H1 (cell line): ENCODE results near the gene SOX13. TPM values are rescaled to one million over a fixed set of nuclear protein-coding genes. Genes with fewer than 3 reads are reported as not detected.
A peak's percentile ranks its signal among the peaks of the same experiment; 100 is the strongest.

ENCODE experiments used
- CTCF ChIA-PET: fragments of 300-600 bp; sonication (Branson Sonifier 250); formaldehyde crosslinking; loops from one replicate; lab custom pipeline; 2021; ENCODE audit not compliant: partially characterized antibody; lab: Charles Lee
- POLR2A ChIA-PET: fragments of 300-600 bp; sonication (Branson Sonifier 250); formaldehyde crosslinking; loops from one replicate; lab custom pipeline; 2021; ENCODE audit warnings: inconsistent platforms; ENCODE audit not compliant: partially characterized antibody; lab: Charles Lee
- DNase-seq, 2 experiments: peaks; one replicate each; pipeline versions ENCODE4 v3.0.0 to v3.0.0-alpha.2; 2010 to 2022; ENCODE audit warnings: low spot score in 2 of 2, low read depth in 1 of 2, mixed read lengths in 1 of 2
- FAIRE-seq: peaks from 2 replicates; lab custom pipeline; 2011; peaks lifted over from hg19 to GRCh38; lab: Jason Lieb, UNC
- H2AFZ ChIP-seq: 2 replicates; pipeline ENCODE4 v1.8.1; 2012; ENCODE audit warnings: low read length, inconsistent platforms
- H2AK5ac ChIP-seq: 2 replicates; pipeline ENCODE4 v1.6.1; 2013; ENCODE audit warnings: low read depth, low read length
- H2BK120ac ChIP-seq: replicated peaks from 2 replicates; pipeline ENCODE3; 2013; ENCODE audit warnings: low read depth, low read length, inconsistent platforms
- H2BK12ac ChIP-seq: 2 replicates; pipeline ENCODE4 v1.6.1; 2013; ENCODE audit warnings: low read depth, low read length
- H2BK15ac ChIP-seq: 2 replicates; pipeline ENCODE4 v1.6.1; 2013; ENCODE audit warnings: low read length
- H2BK20ac ChIP-seq: 2 replicates; pipeline ENCODE4 v1.6.1; 2013; ENCODE audit warnings: low read length
- H2BK5ac ChIP-seq: 2 replicates; pipeline ENCODE4 v1.6.1; 2013; ENCODE audit warnings: low read depth, low read length
- H3K14ac ChIP-seq: 2 replicates; pipeline ENCODE4 v1.6.1; 2013; ENCODE audit warnings: inconsistent platforms; ENCODE audit not compliant: insufficient read length
- H3K18ac ChIP-seq: 2 replicates; pipeline ENCODE4 v1.6.1; 2013; ENCODE audit warnings: low read length; ENCODE audit errors: extremely low read depth
- H3K23ac ChIP-seq: 2 replicates; pipeline ENCODE4 v1.6.1; 2013; ENCODE audit warnings: inconsistent platforms; ENCODE audit not compliant: insufficient read length
- H3K23me2 ChIP-seq: 2 replicates; pipeline ENCODE4 v1.6.1; 2013; ENCODE audit warnings: low read depth, low read length
- H3K27ac ChIP-seq: 2 replicates; pipeline ENCODE4 v1.6.1; 2011; ENCODE audit warnings: low read depth, low read length, inconsistent platforms
- H3K27me3 ChIP-seq, 4 experiments: replicated peaks in 1 of 4; 1 replicate in 1 of 4; 2 replicates in 3 of 4; pipeline versions ENCODE4 v1.6.1 to v1.8.1; 2011 to 2013; ENCODE audit warnings: low read length in 3 of 4, mild to moderate bottlenecking in 3 of 4, inconsistent platforms in 2 of 4, mixed read lengths in 2 of 4, moderate library complexity in 1 of 4; ENCODE audit not compliant: control insufficient read depth in 3 of 4, insufficient read depth in 3 of 4; ENCODE audit errors: extremely low read depth in 1 of 4
- H3K36me3 ChIP-seq, 4 experiments: 2 replicates each; pipeline versions ENCODE4 v1.6.1 to v1.8.1; 2011 to 2013; ENCODE audit warnings: mild to moderate bottlenecking in 4 of 4, low read length in 3 of 4, moderate library complexity in 2 of 4, control low read depth in 1 of 4, inconsistent platforms in 1 of 4; ENCODE audit not compliant: insufficient read depth in 4 of 4, control insufficient read depth in 2 of 4
- H3K4ac ChIP-seq: replicated peaks from 2 replicates; pipeline ENCODE3; 2013; ENCODE audit warnings: low read length, low read depth, mixed read lengths, inconsistent platforms; ENCODE audit not compliant: insufficient read length
- H3K4me1 ChIP-seq, 4 experiments: replicated peaks in 1 of 4; 1 replicate in 1 of 4; 2 replicates in 3 of 4; pipeline versions ENCODE4 v1.6.1 to v1.8.1; 2011 to 2013; ENCODE audit warnings: low read length in 3 of 4, inconsistent platforms in 2 of 4, mixed read lengths in 1 of 4; ENCODE audit not compliant: insufficient read depth in 4 of 4, control insufficient read depth in 3 of 4
- H3K4me2 ChIP-seq, 2 experiments: 2 replicates each; pipeline versions ENCODE4 v1.6.1 to v1.8.1; 2011 to 2013; ENCODE audit warnings: low read depth in 2 of 2, low read length in 2 of 2, control low read depth in 1 of 2, inconsistent platforms in 1 of 2, mild to moderate bottlenecking in 1 of 2; ENCODE audit not compliant: insufficient read depth in 1 of 2
- H3K4me3 ChIP-seq, 4 experiments: fragments of 200-600, 300-600 bp in 1 of 4; sonication (generic), shearing (Covaris generic), sonication (Bioruptor Twin) in 1 of 4; 2 replicates each; pipeline versions ENCODE4 v1.5.1 to v1.8.1; 2011 to 2016; ENCODE audit warnings: low read length in 4 of 4, low read depth in 3 of 4, control low read depth in 2 of 4, inconsistent platforms in 2 of 4, mild to moderate bottlenecking in 2 of 4, mixed read lengths in 1 of 4, moderate library complexity in 1 of 4; ENCODE audit not compliant: insufficient read depth in 2 of 4; ENCODE audit errors: extremely low read depth in 1 of 4
- H3K56ac ChIP-seq: replicated peaks from 2 replicates; pipeline ENCODE3; 2013; ENCODE audit warnings: low read depth, mild to moderate bottlenecking, mixed read lengths, low read length, inconsistent platforms; ENCODE audit not compliant: insufficient read length
- H3K79me1 ChIP-seq: 2 replicates; pipeline ENCODE4 v1.6.1; 2013; ENCODE audit warnings: low read depth, low read length, control low read depth
- H3K79me2 ChIP-seq, 2 experiments: 2 replicates each; pipeline versions ENCODE4 v1.6.1 to v1.8.1; 2012 to 2013; ENCODE audit warnings: low read length in 2 of 2, mild to moderate bottlenecking in 2 of 2, inconsistent platforms in 1 of 2; ENCODE audit not compliant: insufficient read depth in 2 of 2, control insufficient read depth in 1 of 2
- H3K9ac ChIP-seq, 4 experiments: replicated peaks in 1 of 4; 1 replicate in 1 of 4; 2 replicates in 3 of 4; pipeline versions ENCODE4 v1.6.1 to v1.8.1; 2011 to 2013; ENCODE audit warnings: low read depth in 3 of 4, low read length in 3 of 4, control low read depth in 2 of 4, mild to moderate bottlenecking in 2 of 4, moderate library complexity in 2 of 4, inconsistent platforms in 1 of 4; ENCODE audit errors: extremely low read depth in 1 of 4
- H3K9me3 ChIP-seq, 2 experiments: 2 replicates each; pipeline versions ENCODE4 v1.6.1 to v1.8.1; 2012 to 2013; ENCODE audit warnings: mild to moderate bottlenecking in 2 of 2, moderate library complexity in 2 of 2, control low read depth in 1 of 2, inconsistent platforms in 1 of 2, low read depth in 1 of 2, low read length in 1 of 2, mixed read lengths in 1 of 2; ENCODE audit not compliant: insufficient read depth in 2 of 2
- H4K20me1 ChIP-seq, 2 experiments: replicated peaks in 1 of 2; 2 replicates each; pipeline versions ENCODE3 to v1.8.1; 2011 to 2013; ENCODE audit warnings: inconsistent platforms in 2 of 2, low read length in 2 of 2, mild to moderate bottlenecking in 1 of 2; ENCODE audit not compliant: insufficient read depth in 2 of 2, control insufficient read depth in 1 of 2
- H4K5ac ChIP-seq: 2 replicates; pipeline ENCODE4 v1.6.1; 2013; ENCODE audit warnings: low read length, low read depth, mixed read lengths, inconsistent platforms; ENCODE audit not compliant: insufficient read length
- H4K8ac ChIP-seq: 2 replicates; pipeline ENCODE4 v1.8.0; 2013; ENCODE audit warnings: mild to moderate bottlenecking, moderate library complexity, low read length, inconsistent platforms; ENCODE audit not compliant: insufficient read depth; ENCODE audit errors: extremely low read depth
- H4K91ac ChIP-seq: replicated peaks from 2 replicates; pipeline ENCODE3; 2013; ENCODE audit warnings: low read length, mixed read lengths, inconsistent platforms; ENCODE audit not compliant: insufficient read length
- CBX5 ChIP-seq: fragments of 300-800, 300-1000 bp; sonication (generic); IDR thresholded peaks from 2 replicates; pipeline ENCODE4 v1.7.1; 2016; ENCODE audit warnings: antibody characterized with exemption, low read length, low read depth
- CEBPB ChIP-seq: IDR thresholded peaks from 2 replicates; pipeline ENCODE4 v1.6.1; 2012; ENCODE audit warnings: low read depth, low read length
- MAX ChIP-seq: IDR thresholded peaks from 2 replicates; pipeline ENCODE4 v1.6.1; 2012; ENCODE audit warnings: inconsistent platforms
- POLR2AphosphoS5 ChIP-seq: IDR thresholded peaks from 2 replicates; pipeline ENCODE4 v1.6.1; 2011; ENCODE audit warnings: low read depth, low read length
- RXRA ChIP-seq: IDR thresholded peaks from 2 replicates; pipeline ENCODE4 v1.6.1; 2011; ENCODE audit warnings: low read depth, mild to moderate bottlenecking, low read length, moderate library complexity; ENCODE audit not compliant: insufficient read depth
- SP1 ChIP-seq: IDR thresholded peaks from 2 replicates; pipeline ENCODE4 v1.6.1; 2011; ENCODE audit warnings: low read depth, low read length
- WGBS, 2 experiments: shearing (Covaris generic) in 1 of 2; methylation state at CpG; one replicate each; pipeline versions ENCODE4 v1.1.6 to v1.1.7; 2013 to 2015; ENCODE audit warnings: low lambda C conversion rate in 2 of 2, mixed read lengths in 2 of 2, inconsistent platforms in 1 of 2, low coverage in 1 of 2, missing lambda C conversion rate in 1 of 2; ENCODE audit not compliant: insufficient replicate concordance in 2 of 2, insufficient coverage in 1 of 2, insufficient read length in 1 of 2; ENCODE audit errors: extremely low coverage in 1 of 2, missing lambda C conversion rate in 1 of 2; 5-methylcytosine and 5-hydroxymethylcytosine counted together
- polyA plus RNA-seq, 7 experiments: library from polyadenylated mRNA; depleted of rRNA in 3 of 7; stranded (reverse) in 5 of 7; unstranded in 2 of 7; fragments of >200 nt in 5 of 7; fragments of 200-250 nt in 2 of 7; gene quantifications; 1 replicate in 5 of 7; 2 replicates in 1 of 7; 4 replicates in 1 of 7; pipeline versions ENCODE4 v1.2.1 to v1.2.3, GENCODE V29; 2011 to 2013; ENCODE audit warnings: missing spikeins in 2 of 7, mixed read lengths in 2 of 7
- total RNA-seq: library from RNA; stranded (reverse); fragmentation: NEBNext Ultra II Directional; extraction: Animal tissue kit (Norgen Biotek cat#: 25700); gene quantifications from 2 replicates; pipeline ENCODE4 v1.2.1, GENCODE V29; 2021

SOX13 gene
- total and polyA plus RNA-seq, 2 of the 8 experiments (the other 6 are each of a cell fraction or from before 2014, with no cell fraction given) = 113 to 173 TPM

- peak overlapping the region; percentile 84; the same call in 1 of the 2 replicates for H2BK12ac ChIP-seq
- peak overlapping the region; percentile 31 for H4K91ac ChIP-seq
- H3K36me3 ChIP-seq = no peaks in the 10 kb centered on the region
- H2AK5ac ChIP-seq = no peak overlapping the region; the same call in 1 of the 2 replicates
- H3K79me1 ChIP-seq = peaks cover 2% of the 10 kb centered on the region; the same call in 1 of the 2 replicates
- H3K27me3 ChIP-seq = peaks cover 0 to 11% (median 9%) of the 10 kb centered on the region in 4 experiments; a peak in 4 of 7 replicates
- no peak overlapping the region for H3K4ac ChIP-seq
- no peaks in the 10 kb centered on the region for H3K79me2 ChIP-seq
- peak overlapping the region; percentile 52 to 53 for H3K4me2 ChIP-seq
- H4K8ac ChIP-seq = no peak overlapping the region
- H3K9me3 ChIP-seq = no peaks in the 10 kb centered on the region
- no peak overlapping the region for H4K5ac ChIP-seq
- WGBS, 2 experiments = 80% methylated on average over 7 of the region's 7 CpGs; no CpG with 5 or more reads in 1 of the 2 experiments
- H3K4me3 ChIP-seq = peak overlapping the region in 2 of 4 experiments; percentile 17 to 30; a peak in 3 of 8 replicates
- H2AFZ ChIP-seq = no peak overlapping the region
- H2BK20ac ChIP-seq = 0 out of 2 replicates have a peak overlapping the region, but pooled peaks have one; percentile 44
- no peak overlapping the region for H3K9ac ChIP-seq
- H4K20me1 ChIP-seq = no peaks in the 10 kb centered on the region
- no peak overlapping the region for H2BK120ac ChIP-seq
- ChIA-PET CTCF (interaction anchor here (0.9 to 1.1 kb wide), 2 partner anchors 11 to 19 kb away, joined by 3 read pairs; no protein-coding TSS in a partner anchor), POLR2A (interaction anchor here (0.9 to 6.5 kb wide), 4 partner anchors 10 to 151 kb away, joined by 3 to 35 read pairs (median 4); partner anchors contain the start of gene GOLT1A)
- peak overlapping the region; percentile 6; the same call in 1 of the 2 replicates for H3K27ac ChIP-seq
- H3K23ac ChIP-seq = no peak overlapping the region
- FAIRE-seq (no peak), DNase-seq (no peak)
- peaks cover 3 to 39% (median 25%) of the 10 kb centered on the region in 4 experiments for H3K4me1 ChIP-seq
- H2BK15ac ChIP-seq = peak overlapping the region; percentile 53; the same call in 1 of the 2 replicates
- peak overlapping the region; percentile 37; the same call in 1 of the 2 replicates for H2BK5ac ChIP-seq
- no peak overlapping the region for H3K14ac ChIP-seq
- H3K56ac ChIP-seq = no peak overlapping the region
- peaks cover 7% of the 10 kb centered on the region; the same call in 1 of the 2 replicates for H3K23me2 ChIP-seq
- peak overlapping the region; percentile 71; the same call in 1 of the 2 replicates for H3K18ac ChIP-seq
- TF ChIP-seq SP1 (no peak), MAX (no peak), CBX5 (no peak), POLR2AphosphoS5 (no peak), CEBPB (no peak), RXRA (no peak)
Observed at GRCh38 chr1:204146965-204147364, 74.0 kb downstream of the SOX13 start.
